Measurements from ENCODE around the gene TOMM22. TPM values are rescaled to one million over a fixed set of nuclear protein-coding genes. Genes with fewer than 3 reads are reported as not detected.

TOMM22 gene
- total and polyA plus RNA-seq, 8 donors, result 11.6 to 35.8 (median 27.4) TPM

- Histone ChIP-seq H3K9me3 (no peaks in the 10 kb centered on the region), H3K4me3 (peak overlapping the region in 2 of 4 donors; percentile 88 to 99), H3K27me3 (no peaks in the 10 kb centered on the region), H3K27ac (no peak overlapping the region), H3K4me1 (peaks cover 18 to 29% (median 27%) of the 10 kb centered on the region in 3 donors), H3K36me3 (no peaks in the 10 kb centered on the region)
- FAIRE-seq, result no peak
- no peak for ATAC-seq
- WGBS, 2 donors, result 27 to 34% methylated on average over 3 of the region's 3 CpGs
- intact Hi-C loops (cut with DNase I), result no loop called here
- TF ChIP-seq, protein P1, sequence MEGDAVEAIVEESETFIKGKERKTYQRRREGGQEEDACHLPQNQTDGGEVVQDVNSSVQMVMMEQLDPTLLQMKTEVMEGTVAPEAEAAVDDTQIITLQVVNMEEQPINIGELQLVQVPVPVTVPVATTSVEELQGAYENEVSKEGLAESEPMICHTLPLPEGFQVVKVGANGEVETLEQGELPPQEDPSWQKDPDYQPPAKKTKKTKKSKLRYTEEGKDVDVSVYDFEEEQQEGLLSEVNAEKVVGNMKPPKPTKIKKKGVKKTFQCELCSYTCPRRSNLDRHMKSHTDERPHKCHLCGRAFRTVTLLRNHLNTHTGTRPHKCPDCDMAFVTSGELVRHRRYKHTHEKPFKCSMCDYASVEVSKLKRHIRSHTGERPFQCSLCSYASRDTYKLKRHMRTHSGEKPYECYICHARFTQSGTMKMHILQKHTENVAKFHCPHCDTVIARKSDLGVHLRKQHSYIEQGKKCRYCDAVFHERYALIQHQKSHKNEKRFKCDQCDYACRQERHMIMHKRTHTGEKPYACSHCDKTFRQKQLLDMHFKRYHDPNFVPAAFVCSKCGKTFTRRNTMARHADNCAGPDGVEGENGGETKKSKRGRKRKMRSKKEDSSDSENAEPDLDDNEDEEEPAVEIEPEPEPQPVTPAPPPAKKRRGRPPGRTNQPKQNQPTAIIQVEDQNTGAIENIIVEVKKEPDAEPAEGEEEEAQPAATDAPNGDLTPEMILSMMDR (IDR thresholded peaks at IDR 0.05), result no peak
- DNase-seq, result no peak
Observed at GRCh38 chr22:38707984-38708383, 26.2 kb downstream of the TOMM22 start.

GRCh38 chr22:38709306-38709705 lies 27.5 kb downstream of the TOMM22 start:
- TF ChIP-seq, protein P1 (IDR thresholded peaks at IDR 0.05), result no peak
- Histone ChIP-seq H3K36me3 (no peaks in the 10 kb centered on the region), H3K9me3 (no peaks in the 10 kb centered on the region), H3K4me1 (peaks cover 17 to 29% (median 26%) of the 10 kb centered on the region in 3 donors), H3K27me3 (no peaks in the 10 kb centered on the region), H3K27ac (no peak overlapping the region), H3K4me3 (no peak overlapping the region)
- 83 to 86% methylated on average over 3 of the region's 3 CpGs for WGBS, 2 donors
- DNase-seq (no peak), FAIRE-seq (no peak), ATAC-seq (no peak)
- intact Hi-C loops (cut with DNase I), result no loop called here

DNA sequence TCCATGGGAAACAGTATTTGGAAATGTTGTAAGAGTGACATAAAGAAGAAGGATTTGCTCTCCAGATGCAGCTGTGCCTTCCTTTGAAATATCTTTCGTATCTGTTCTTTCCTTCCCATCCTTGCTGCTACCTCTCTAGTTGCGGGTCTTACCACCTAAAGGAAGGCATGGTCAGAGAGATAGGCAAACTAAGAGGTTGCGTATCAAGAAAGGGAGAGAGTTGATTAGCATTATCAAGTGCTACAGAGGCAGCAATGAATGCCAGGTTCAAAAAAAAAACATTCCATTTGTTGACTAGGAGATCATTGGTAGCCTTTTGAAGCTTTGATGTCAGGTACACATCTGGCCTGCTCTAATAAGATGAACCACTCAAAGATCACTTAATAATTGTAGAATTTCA lies 28.6 kb downstream of the TOMM22 start:
- no peak for ATAC-seq

DNA sequence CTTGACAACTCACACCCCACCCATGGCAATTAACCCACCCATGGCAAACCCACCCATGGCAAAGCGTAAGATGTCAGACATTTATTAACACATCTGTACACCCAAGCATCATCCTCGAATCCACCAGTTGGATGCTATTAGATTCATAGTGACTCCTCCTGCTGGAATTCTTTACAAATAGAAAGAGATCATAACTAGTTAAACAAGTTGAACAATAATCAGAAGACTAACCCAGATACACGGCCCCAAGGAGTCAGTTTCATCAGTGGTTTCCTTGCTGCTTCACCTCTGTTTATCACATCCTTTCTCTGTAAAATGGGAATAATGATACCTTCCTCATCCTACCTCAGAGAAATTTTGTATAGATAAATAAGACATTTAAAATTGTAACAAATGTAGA lies 29.1 kb downstream of the TOMM22 start:
- H3K4me1 ChIP-seq, result peaks cover 12 to 23% (median 19%) of the 10 kb centered on the region in 3 donors
- FAIRE-seq, result no peak
- H3K27me3 ChIP-seq, result no peaks in the 10 kb centered on the region
- no peak for ATAC-seq
- no peaks in the 10 kb centered on the region for H3K9me3 ChIP-seq
- DNase-seq, result no peak
- TF ChIP-seq, protein P1 (IDR thresholded peaks at IDR 0.05), result no peak
- intact Hi-C loops (cut with DNase I), result no loop called here
- no peak overlapping the region for H3K27ac ChIP-seq
- 60 to 64% methylated on average over 3 of the region's 3 CpGs for WGBS, 2 donors
- H3K4me3 ChIP-seq, result no peak overlapping the region
- peaks cover 0 to under 1% (median 0%) of the 10 kb centered on the region in 3 donors for H3K36me3 ChIP-seq

More for the DNA sequence above, 28.6 kb downstream of the TOMM22 start:
- H3K27me3 ChIP-seq, result no peaks in the 10 kb centered on the region
- intact Hi-C loops (cut with DNase I), result no loop called here
- DNase-seq (no peak), FAIRE-seq (no peak)
- no peaks in the 10 kb centered on the region for H3K9me3 ChIP-seq
- no peak overlapping the region for H3K27ac ChIP-seq
- TF ChIP-seq, protein P1 (IDR thresholded peaks at IDR 0.05), result no peak
- no peak overlapping the region for H3K4me3 ChIP-seq
- no peaks in the 10 kb centered on the region for H3K36me3 ChIP-seq
- 71 to 75% methylated on average over 3 of the region's 3 CpGs for WGBS, 2 donors
- peaks cover 12 to 23% (median 19%) of the 10 kb centered on the region in 3 donors for H3K4me1 ChIP-seq

DNA sequence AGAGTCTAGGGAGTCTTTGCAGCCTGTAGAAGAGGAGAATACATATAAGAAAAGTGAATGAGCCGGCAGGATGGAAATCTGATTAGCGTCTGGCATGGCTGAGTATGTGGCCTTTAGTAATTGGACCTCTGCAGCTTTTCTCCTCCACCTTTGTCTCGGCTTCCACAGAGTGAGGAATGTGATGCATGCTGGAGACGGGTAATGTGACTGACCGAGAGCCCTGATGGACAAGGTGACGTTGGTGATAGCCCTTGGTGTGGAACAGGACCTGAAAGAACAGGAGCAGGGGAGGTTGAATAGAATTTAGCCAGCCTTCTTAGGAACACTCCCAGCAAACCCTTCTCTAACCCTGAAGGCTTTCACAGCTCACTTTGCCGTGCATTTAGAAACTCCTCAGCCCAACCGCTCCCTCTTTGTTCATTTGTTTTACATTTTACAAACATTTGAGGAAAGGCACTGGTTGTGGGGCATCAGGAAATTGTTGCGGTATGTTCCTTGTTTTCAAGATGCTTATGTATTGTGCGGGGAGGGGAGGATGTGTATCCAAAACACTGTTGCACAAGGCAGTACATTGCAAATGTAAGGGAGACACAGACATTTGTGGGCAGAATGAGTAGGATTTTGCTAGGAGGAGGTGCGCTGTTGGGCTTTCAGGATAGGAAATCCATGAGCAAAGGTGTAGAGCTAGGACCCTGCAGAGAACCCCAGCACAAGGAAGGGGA lies 30.9 kb downstream of the TOMM22 start:
- ATAC-seq (no peak), FAIRE-seq (no peak), DNase-seq (no peak)
- no peaks in the 10 kb centered on the region for H3K9me3 ChIP-seq
- H3K4me1 ChIP-seq, result peaks cover 5 to 15% (median 11%) of the 10 kb centered on the region in 3 donors
- H3K27ac ChIP-seq, result no peak overlapping the region
- WGBS, 2 donors, result 86 to 87% methylated on average over 11 of the region's 11 CpGs
- TF ChIP-seq, protein P1 (IDR thresholded peaks at IDR 0.05), result no peak
- H3K4me3 ChIP-seq, result no peak overlapping the region
- H3K27me3 ChIP-seq, result no peaks in the 10 kb centered on the region
- intact Hi-C loops (cut with DNase I), result no loop called here
- peaks cover 0 to 15% (median 5%) of the 10 kb centered on the region in 3 donors for H3K36me3 ChIP-seq

All from pancreas (tissue), 10 donors.